K562 treated with DMSO at 1 percent for 24 hours (cell line): Measurements from ENCODE around the gene GIPR. TPM values are rescaled to one million over a fixed set of nuclear protein-coding genes. Genes with fewer than 3 reads are reported as not detected.

Experiments
- total RNA-seq: library from RNA; unstranded; fragments of 300-600 nt; gene quantifications from 2 replicates; pipeline ENCODE4 v1.2.3, GENCODE V29; 2022; ENCODE audit warnings: low read depth; ENCODE audit not compliant: insufficient read depth

GIPR gene
- 13.7 and 13.8 TPM in 2 replicates for total RNA-seq

GRCh38 chr19:45667620-45668341, at the start of gene GIPR:
Gene GIPR (plus strand): TSS chr19:45668221. CDS start chr19:45669521, 1,300 bp downstream.

DNA sequence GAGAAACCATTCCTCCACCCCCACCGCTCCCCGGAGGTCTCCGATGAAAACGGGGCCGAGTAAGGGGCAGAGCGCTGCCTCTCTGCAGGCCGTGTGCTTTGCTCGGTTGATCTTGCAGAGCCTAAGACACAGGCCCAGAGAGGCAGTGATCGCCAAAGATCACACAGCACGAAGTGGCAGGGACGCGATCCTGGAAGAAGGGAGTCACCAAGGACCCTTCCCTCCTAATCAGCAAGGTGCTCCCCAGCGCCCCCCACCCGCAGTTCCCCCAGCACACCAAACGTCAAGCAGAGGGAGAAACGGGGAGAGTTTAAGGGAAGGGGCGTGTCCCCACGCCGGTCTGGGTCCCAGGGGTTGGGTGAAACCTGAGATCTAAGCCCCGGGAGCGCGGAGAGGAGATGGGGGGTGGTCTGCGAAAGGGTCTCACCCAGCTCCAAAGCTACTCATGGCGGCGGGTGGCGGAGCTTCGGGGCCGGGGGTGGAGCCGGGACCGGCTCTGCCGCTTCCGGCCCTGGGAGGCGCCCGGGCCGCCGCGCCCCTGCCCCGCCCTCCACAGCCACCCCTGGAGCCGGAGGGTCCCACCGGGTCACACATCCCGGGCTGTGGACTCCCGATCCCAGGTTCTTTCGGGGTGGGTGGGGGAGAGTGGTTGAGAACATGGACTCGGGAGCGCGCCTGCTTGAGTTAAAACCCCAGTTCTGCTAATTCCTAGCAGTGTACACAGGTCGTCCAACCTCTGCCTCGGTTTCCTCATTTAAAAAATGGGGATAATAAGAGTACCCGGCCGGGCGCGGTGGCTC, 28.9 kb upstream of the GIPR start, which contains the start of gene EML2:
Gene EML2, minus strand, starts transcription at position 468 of the 800 bp plus-strand sequence. Its CDS starts 21 bp downstream, at position 447.

GRCh38 chr19:45691516-45692186, 23.6 kb downstream of the GIPR start, which contains the start of gene SNRPD2:
Gene SNRPD2 (minus strand): TSS chr19:45691953. CDS start chr19:45691888, 65 bp downstream.

DNA sequence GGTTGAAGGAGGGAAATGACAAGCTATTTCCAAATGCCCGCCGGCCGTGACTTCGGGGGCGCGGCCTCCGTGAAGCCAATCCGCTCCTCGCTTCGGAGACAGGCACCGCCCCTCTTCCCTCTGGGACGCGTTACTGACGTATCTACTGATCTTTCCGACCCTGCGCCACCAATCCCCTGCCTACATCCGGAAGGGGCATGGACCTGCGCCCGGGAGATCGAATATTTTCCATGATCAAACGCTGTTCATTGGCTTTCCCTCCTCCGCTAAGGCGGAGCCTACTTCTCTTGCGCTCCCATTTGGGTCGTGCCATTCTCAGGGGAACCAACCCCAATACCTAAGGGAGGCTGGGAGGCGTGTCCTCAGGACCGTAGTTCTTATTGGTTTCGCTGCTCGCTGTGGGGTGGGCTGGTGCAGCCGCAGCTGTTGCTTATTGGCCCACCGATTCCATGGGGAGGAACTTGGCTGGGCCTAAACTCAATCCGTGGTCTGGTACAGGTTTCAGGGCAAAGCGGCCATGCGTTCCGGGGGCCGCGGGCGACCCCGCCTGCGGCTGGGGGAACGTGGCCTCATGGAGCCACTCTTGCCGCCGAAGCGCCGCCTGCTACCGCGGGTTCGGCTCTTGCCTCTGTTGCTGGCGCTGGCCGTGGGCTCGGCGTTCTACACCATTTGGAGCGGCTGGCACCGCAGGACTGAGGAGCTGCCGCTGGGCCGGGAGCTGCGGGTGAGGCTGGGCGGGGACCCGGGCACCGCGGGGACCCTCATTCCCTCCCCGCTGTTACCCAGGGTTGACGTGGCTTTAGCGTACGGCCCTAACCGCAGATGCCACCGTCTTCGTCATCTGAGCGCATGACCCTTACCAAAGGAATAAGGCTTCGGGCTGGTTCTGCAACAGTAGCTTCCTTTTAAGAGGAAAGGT, 24.4 kb downstream of the GIPR start, which contains the start of gene QPCTL:
Gene QPCTL, plus strand, starts transcription at position 480 of the 919 bp plus-strand sequence. Its CDS starts 38 bp downstream, at position 518.

DNA sequence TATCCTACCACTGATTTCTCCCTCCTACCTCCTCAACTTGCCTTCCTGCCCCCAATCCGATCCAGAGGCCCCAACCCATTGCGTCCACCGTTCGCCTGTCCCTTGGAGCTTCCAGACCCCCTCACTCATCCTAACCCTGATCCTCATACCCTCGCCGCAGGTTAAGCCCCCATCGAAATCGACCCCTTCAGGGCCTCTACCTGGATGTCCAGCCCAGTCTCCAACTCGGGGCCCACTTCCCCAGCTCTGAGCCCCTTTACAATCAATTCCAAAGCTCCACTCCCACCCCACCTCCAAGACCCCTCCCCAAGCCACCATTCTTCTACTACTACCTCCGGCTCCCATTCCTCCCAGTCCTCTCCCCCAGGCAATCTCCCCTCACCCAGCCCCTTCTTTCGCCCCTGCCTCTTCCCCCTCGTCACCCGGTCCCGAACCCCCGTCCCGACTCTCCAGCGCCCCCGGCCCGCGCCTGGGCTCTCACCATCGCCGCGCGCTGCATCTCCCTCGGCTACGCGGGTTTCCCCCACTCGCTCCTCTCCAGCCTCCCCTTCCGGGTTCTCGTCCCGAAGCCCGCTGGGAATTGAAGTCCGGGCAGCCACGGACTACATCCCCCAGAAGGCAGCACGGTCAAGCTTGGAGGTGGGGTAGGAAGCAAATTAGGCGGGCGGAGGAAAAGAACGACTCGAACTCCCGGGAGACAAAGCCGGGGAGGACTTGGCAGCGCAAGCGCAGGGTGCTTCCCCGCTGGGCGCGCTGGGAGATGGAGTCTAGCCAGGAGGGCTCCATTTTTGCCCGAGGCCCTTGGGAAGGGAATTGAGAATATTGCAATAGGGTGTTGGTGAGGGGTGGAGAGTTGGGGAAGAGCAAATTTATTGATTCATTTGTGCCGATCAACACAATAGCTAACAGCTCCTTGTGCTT, 62.6 kb downstream of the GIPR start, which contains the start of gene FBXO46:
Gene FBXO46, minus strand, starts transcription at position 529 of the 921 bp plus-strand sequence. CDS start 17,401 bp downstream, outside the sequence.

Other genes with a start within 250 kb of the GIPR start
- gene ERCC1, start 244.3 kb upstream of the GIPR start, total RNA-seq: 73.8 and 79.3 TPM in 2 replicates
- gene FOSB, start 200.2 kb upstream of the GIPR start, total RNA-seq: 1.3 and 1.4 TPM in 2 replicates
- gene RTN2, start 171.2 kb upstream of the GIPR start, total RNA-seq: 99.4 and 105 TPM in 2 replicates
- 12.0 and 14.6 TPM in 2 replicates for gene PPM1N, start 169.8 kb upstream of the GIPR start, total RNA-seq
- gene VASP, start 160.7 kb upstream of the GIPR start, total RNA-seq: 152 and 158 TPM in 2 replicates
- 13.6 and 13.7 TPM in 2 replicates for gene OPA3, start 83.4 kb upstream of the GIPR start, total RNA-seq
- 0.08 TPM in 1 of 2 replicates, not detected in the other for gene GPR4, start 66.0 kb upstream of the GIPR start, total RNA-seq
- gene EML2, start 28.8 kb upstream of the GIPR start, total RNA-seq: 68.5 and 79.4 TPM in 2 replicates
- gene SNRPD2, start 23.7 kb downstream of the GIPR start, total RNA-seq: 780 and 822 TPM in 2 replicates
- gene QPCTL, start 24.4 kb downstream of the GIPR start, total RNA-seq: 23.3 and 25.2 TPM in 2 replicates
- 23.2 and 27.5 TPM in 2 replicates for gene FBXO46, start 62.7 kb downstream of the GIPR start, total RNA-seq
- 1.7 and 2.8 TPM in 2 replicates for gene MEIOSIN, start 65.2 kb downstream of the GIPR start, total RNA-seq
- 32.2 and 42.2 TPM in 2 replicates for gene SIX5, start 101.0 kb downstream of the GIPR start, total RNA-seq
- gene DMPK, start 114.3 kb downstream of the GIPR start, total RNA-seq: 66.7 and 71.9 TPM in 2 replicates
- 48.1 and 53.1 TPM in 2 replicates for gene DMWD, start 124.6 kb downstream of the GIPR start, total RNA-seq
- gene RSPH6A, start 147.1 kb downstream of the GIPR start, total RNA-seq: 0.36 TPM in 1 of 2 replicates, not detected in the other
- 87.3 and 96.3 TPM in 2 replicates for gene SYMPK, start 194.9 kb downstream of the GIPR start, total RNA-seq
- 9.5 TPM in 2 replicates for gene FOXA3, start 196.1 kb downstream of the GIPR start, total RNA-seq
- 80.4 and 83.3 TPM in 2 replicates for gene IRF2BP1, start 217.9 kb downstream of the GIPR start, total RNA-seq
- 11.8 and 15.2 TPM in 2 replicates for gene MYPOP, start 234.4 kb downstream of the GIPR start, total RNA-seq
- gene NANOS2, start 246.6 kb downstream of the GIPR start, total RNA-seq: not detected in 2 replicates